CD8-positive, alpha-beta memory T cell (primary cell): ENCODE results near the gene PKHD1. TPM values are rescaled to one million over a fixed set of nuclear protein-coding genes. Genes with fewer than 3 reads are reported as not detected.

Source experiments
- CTCF ChIA-PET: fragments of 350-600 bp; sonication (Branson Sonifier 250); formaldehyde crosslinking; loops from one replicate; lab custom pipeline; 2021; ENCODE audit warnings: antibody characterized with exemption; lab: Charles Lee
- POLR2A ChIA-PET: fragments of 350-600 bp; sonication (Branson Sonifier 250); formaldehyde crosslinking; loops from one replicate; lab custom pipeline; 2021; ENCODE audit warnings: antibody characterized with exemption; lab: Charles Lee
- DNase-seq, 5 donors: peaks; one replicate each; pipeline versions ENCODE4 v3.0.0 to v3.0.0-alpha.2; 2020 to 2022; ENCODE audit warnings: mixed read lengths in 1 of 5
- H3K27ac ChIP-seq: one replicate; pipeline ENCODE4 v1.7.0; 2013; ENCODE audit warnings: low read depth, mild to moderate bottlenecking, low read length, moderate library complexity
- H3K27me3 ChIP-seq: 2 replicates; pipeline ENCODE4 v1.7.0; 2013; ENCODE audit warnings: low read length, mild to moderate bottlenecking; ENCODE audit not compliant: insufficient read depth, poor library complexity, severe bottlenecking
- H3K36me3 ChIP-seq: 2 replicates; pipeline ENCODE4 v1.7.0; 2013; ENCODE audit warnings: mild to moderate bottlenecking, low read length, moderate library complexity; ENCODE audit not compliant: insufficient read depth
- H3K4me1 ChIP-seq: 2 replicates; pipeline ENCODE4 v1.7.0; 2013; ENCODE audit warnings: mild to moderate bottlenecking, low read length, moderate library complexity; ENCODE audit not compliant: insufficient read depth
- H3K4me3 ChIP-seq: 2 replicates; pipeline ENCODE4 v1.7.0; 2013; ENCODE audit warnings: mild to moderate bottlenecking, low read length
- H3K9me3 ChIP-seq: 2 replicates; pipeline ENCODE4 v1.7.0; 2013; ENCODE audit warnings: mild to moderate bottlenecking, low read length
- H3K27ac Mint-ChIP-seq, 8 donors: one replicate each; pipeline ENCODE4 v1.8.0; 2020 to 2021; ENCODE audit warnings: mixed read lengths in 8 of 8, mild to moderate bottlenecking in 6 of 8, inconsistent platforms in 3 of 8, moderate library complexity in 3 of 8
- H3K27me3 Mint-ChIP-seq, 2 donors: one replicate each; pipeline ENCODE4 v1.8.0; 2020 to 2021; ENCODE audit warnings: mixed read lengths in 2 of 2, mild to moderate bottlenecking in 1 of 2, moderate library complexity in 1 of 2
- H3K36me3 Mint-ChIP-seq, 3 donors: one replicate each; pipeline ENCODE4 v1.8.0; 2020 to 2021; ENCODE audit warnings: mixed read lengths in 3 of 3, inconsistent platforms in 1 of 3, mild to moderate bottlenecking in 1 of 3
- H3K4me1 Mint-ChIP-seq, 3 donors: one replicate each; pipeline ENCODE4 v1.8.0; 2020 to 2021; ENCODE audit warnings: mixed read lengths in 3 of 3, inconsistent platforms in 1 of 3, mild to moderate bottlenecking in 1 of 3
- H3K4me3 Mint-ChIP-seq, 7 donors: one replicate each; pipeline ENCODE4 v1.8.0; 2020 to 2021; ENCODE audit warnings: mixed read lengths in 7 of 7, mild to moderate bottlenecking in 6 of 7, moderate library complexity in 4 of 7, inconsistent platforms in 2 of 7
- H3K9me3 Mint-ChIP-seq, 5 donors: one replicate each; pipeline ENCODE4 v1.8.0; 2020 to 2022; ENCODE audit warnings: mixed read lengths in 5 of 5, mild to moderate bottlenecking in 3 of 5, moderate library complexity in 2 of 5, inconsistent platforms in 1 of 5
- polyA plus RNA-seq: library from polyadenylated mRNA; unstranded; fragments of 300-500 nt; fragmentation: Illumina TruSeq; gene quantifications from one replicate; pipeline ENCODE4 v1.2.3, GENCODE V29; 2021
- total RNA-seq, 2 experiments: library from RNA; stranded (reverse); gene quantifications; one replicate each; pipeline ENCODE4 v1.2.3, GENCODE V29; 2021

PKHD1 gene
- total and polyA plus RNA-seq, 3 experiments from 2014 or later: not detected

DNA sequence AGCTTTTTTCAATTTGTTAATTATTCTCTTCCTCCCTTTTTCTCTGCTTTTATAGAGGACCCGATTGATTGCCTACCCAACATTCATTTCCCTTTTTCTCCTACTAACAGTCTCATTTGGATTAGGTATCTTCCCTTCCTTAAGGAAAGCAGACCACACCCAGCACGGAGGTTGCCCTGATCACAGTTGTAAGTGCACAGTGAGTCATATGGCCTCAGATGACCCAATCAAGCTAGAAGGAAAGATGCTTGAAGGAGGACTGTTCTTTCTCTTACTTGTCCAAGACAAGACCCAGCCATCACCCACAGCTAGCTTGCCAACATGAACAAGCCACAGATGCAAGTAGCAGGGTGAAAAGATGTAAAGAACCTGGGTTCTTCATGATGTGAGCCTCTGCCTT lies 518.6 kb downstream of the PKHD1 start:
- Mint-ChIP-seq H3K4me1 (no peaks in the 10 kb centered on the region), H3K36me3 (no peaks in the 10 kb centered on the region), H3K27ac (no peak overlapping the region), H3K4me3 (no peak overlapping the region), H3K9me3 (peaks cover 0 to 10% (median 3%) of the 10 kb centered on the region in 5 donors), H3K27me3 (no peaks in the 10 kb centered on the region)
- Histone ChIP-seq H3K9me3 (no peaks in the 10 kb centered on the region), H3K36me3 (no peaks in the 10 kb centered on the region), H3K4me3 (no peak overlapping the region), H3K4me1 (no peaks in the 10 kb centered on the region), H3K27ac (no peak overlapping the region), H3K27me3 (no peaks in the 10 kb centered on the region)
- ChIA-PET POLR2A (no interaction called here), CTCF (no interaction called here)
- no peak for DNase-seq

DNA sequence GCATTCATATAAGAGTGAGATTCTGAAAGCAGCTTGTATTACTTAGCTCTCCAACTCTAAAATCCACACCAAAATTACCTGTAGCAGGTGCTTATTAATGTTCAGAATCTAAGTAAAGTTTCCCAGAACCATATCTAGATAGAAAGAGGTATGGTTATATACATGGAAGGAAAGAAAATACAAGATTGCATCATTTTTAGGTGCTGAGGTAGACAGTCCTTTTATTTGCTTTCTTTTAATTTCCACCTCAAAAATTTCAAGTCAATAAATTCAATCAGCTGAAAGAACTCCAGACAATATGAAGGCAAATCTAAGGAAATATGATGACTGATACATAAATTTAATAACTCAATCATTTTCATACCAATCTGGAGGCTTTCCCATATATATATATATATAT lies 521.9 kb downstream of the PKHD1 start:
- CTCF ChIA-PET: no interaction called here

More for the DNA sequence above, 521.9 kb downstream of the PKHD1 start:
- H3K27ac ChIP-seq: no peak overlapping the region
- Mint-ChIP-seq H3K9me3 (peaks cover 0 to 8% (median 2%) of the 10 kb centered on the region in 5 donors), H3K36me3 (no peaks in the 10 kb centered on the region), H3K27ac (no peak overlapping the region), H3K4me1 (no peaks in the 10 kb centered on the region), H3K27me3 (no peaks in the 10 kb centered on the region), H3K4me3 (no peak overlapping the region)
- no peaks in the 10 kb centered on the region for H3K36me3 ChIP-seq
- DNase-seq: no peak
- H3K4me3 ChIP-seq: no peak overlapping the region
- POLR2A ChIA-PET: no interaction called here
- H3K27me3 ChIP-seq: no peaks in the 10 kb centered on the region
- no peaks in the 10 kb centered on the region for H3K9me3 ChIP-seq
- H3K4me1 ChIP-seq: no peaks in the 10 kb centered on the region

Other genes with a start within 250 kb of the PKHD1 start
- under 1 TPM; 0.51 to 0.63 TPM for gene IL17A, start 98.8 kb upstream of the PKHD1 start, total RNA-seq
- not detected for gene IL17A, start 98.8 kb upstream of the PKHD1 start, polyA plus RNA-seq
- 1 to 10 TPM in 1 of 2 experiments, under 1 TPM in 1; 0.84 to 2.3 TPM for gene IL17F, start 156.9 kb upstream of the PKHD1 start, total RNA-seq
- not detected for gene IL17F, start 156.9 kb upstream of the PKHD1 start, polyA plus RNA-seq
- 100 to 1,000 TPM; 262 to 263 TPM for gene MCM3, start 197.1 kb upstream of the PKHD1 start, total RNA-seq
- 59.0 TPM for gene MCM3, start 197.1 kb upstream of the PKHD1 start, polyA plus RNA-seq